GDM1 (cell line): ENCODE data around the gene IPMK.
"Not testable (repeated sequence)": the region's sequence is repeated elsewhere in the genome, so short reads cannot be mapped to it uniquely, and the experiment has no call there.

ENCODE experiments used
- DNase-seq: peaks from one replicate; lab custom pipeline; 2025; lab: John Stamatoyannopoulos, UW

The IPMK gene

DNA sequence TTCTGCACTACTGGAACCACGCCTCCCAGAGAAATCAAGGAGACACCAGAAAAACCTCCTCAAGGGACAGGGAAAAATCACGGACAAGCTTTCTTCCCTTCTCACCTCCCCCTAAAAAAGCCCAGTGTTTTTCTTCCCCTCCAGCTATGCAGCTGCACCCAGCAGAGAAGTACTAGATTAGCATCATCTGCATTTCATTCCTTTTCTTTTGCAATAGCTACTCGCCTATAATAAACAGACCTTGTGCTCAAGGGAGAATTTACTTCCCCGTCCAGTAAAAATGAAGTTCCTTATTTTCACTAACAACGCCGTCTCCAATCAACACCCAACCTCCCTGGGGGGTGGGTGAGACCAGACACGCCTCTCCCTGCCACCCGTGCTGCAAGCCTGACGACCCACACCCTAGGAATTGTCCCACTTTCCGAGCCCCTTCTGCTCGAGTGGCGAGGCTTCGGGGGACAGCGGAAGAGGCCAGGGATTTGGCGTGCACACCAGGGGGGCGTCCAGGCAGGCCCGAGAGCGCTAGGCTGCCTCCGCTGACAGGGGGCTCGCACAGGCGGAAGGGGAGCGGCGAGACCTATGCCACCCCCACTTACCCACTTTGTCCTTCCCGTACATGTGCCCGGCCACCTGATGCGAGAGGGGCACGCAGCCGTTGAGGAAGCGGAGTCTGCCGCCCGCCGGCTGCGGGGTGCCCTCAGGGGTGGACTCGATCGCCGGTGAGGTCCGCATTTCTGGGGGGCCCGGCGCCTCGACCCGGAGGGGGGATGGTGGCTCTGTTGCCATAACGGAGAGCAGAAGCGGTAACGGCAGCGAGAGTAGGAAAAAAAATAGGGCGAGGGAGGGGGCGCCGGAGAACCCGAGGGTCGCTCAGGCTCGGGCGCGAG lies 625 bp downstream of the IPMK start:
- peak; percentile 66 for DNase-seq

- DNase-seq, result no peak
These were observed 1.5 kb downstream of the IPMK start for GRCh38 chr10:58266003-58266825.

GRCh38 chr10:58265249-58265648 lies 2.4 kb downstream of the IPMK start:
- DNase-seq, result no peak

DNA sequence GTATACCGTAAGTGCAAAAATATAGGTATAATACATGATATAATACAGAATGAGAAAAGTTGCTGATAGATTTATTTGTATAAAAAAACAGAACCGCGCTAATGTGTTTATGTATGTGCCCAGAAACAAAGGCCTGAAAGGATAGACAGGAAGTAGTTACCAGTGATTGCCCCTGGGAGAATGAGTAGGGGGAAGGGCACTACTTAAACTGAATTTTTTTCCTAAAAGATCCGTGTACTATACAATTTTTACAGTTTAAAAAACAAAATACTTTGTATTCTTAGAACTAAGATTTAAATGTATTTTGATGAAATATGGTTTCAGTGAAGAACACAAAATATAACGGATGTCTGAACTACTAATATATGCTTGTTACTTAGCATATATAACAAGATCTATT lies 2.9 kb downstream of the IPMK start:
- DNase-seq, result no peak

DNA sequence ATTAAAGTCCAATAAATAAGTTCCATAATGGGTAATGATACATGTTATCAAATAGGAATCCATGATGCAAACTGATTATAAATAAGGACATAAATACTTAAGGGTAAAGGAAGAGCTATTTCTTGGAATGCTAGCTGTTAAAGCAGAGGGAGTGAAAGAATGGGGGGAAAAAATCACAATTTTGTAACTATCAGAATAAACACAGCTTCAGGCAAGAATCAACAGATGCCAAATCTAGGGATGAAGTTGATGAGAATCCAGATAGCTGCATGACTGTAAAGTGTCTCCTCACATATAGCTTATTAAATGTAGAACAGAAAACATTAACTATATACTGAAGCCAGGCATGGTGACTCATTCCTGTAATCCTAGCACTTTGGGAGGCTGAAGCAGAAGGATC lies 4.9 kb downstream of the IPMK start:
- no peak for DNase-seq

DNA sequence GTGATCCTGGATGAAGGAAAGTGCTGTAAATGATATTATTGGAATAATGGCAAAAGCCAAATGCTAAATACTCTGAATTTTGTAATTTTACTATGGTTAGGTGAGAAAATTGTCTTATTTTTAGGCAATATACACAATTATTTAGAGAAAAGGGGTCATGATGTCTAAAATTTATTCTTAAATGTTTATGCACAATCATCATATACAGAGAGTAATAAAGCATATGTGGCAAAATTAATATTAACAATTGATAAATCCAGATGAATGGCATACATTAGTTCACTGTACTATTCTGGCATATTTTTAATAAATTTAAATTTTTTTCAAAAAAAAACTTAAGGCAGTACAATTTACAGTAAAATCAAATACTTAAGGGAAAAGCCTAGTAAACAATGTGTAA lies 7.4 kb downstream of the IPMK start:
- DNase-seq, result no peak

GRCh38 chr10:58258977-58259692 lies 8.6 kb downstream of the IPMK start:
- no peak for DNase-seq

GRCh38 chr10:58256013-58256780 lies 11.5 kb downstream of the IPMK start:
- not testable (repeated sequence) for DNase-seq

DNA sequence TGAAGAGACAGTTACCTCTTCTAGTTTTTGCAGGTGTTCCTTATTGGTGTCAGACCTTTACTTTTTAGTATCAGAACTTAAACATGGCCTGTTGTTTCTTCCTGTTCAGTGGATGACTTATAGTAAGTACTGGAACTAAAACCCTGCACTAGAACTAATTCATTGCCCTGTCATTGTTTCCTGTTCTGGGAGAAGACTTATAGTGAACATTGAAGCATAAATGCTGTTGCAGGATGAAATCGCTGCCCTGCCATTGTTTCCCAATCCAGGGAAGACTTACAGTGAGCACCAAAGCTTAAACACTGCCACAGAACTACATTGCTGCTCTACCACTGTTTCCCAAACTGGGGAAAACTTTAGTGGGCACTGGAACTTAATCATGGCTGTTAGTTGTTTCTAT lies 13.1 kb downstream of the IPMK start:
- DNase-seq, result no peak

DNA sequence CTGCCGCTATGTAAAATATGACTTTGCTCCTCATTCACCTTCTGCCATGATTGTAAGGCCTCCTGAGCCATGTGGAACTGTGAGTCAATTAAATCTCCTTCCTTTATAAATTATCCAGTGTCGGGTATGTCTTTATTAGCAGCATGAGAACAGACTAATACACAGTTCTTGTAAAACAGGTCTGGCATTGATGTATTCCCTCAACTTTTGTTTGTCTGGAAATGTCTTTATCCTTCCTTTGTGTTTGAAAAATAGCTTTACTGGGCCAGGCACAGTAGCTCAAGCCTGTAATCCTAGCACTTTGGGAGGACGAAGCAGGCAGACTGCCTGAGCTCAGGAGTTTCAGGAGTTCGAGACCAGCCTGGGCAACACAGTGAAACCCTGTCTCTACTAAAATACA lies 14.5 kb downstream of the IPMK start:
- DNase-seq, result no peak

- DNase-seq, result not testable (repeated sequence)
These were observed 23.0 kb downstream of the IPMK start for GRCh38 chr10:58244666-58245065.

- DNase-seq, result not testable (repeated sequence)
These were observed 23.5 kb downstream of the IPMK start for GRCh38 chr10:58244242-58244641.

- DNase-seq, result not testable (repeated sequence)
These were observed 23.9 kb downstream of the IPMK start for GRCh38 chr10:58243801-58244200.

GRCh38 chr10:58243269-58243668 lies 24.4 kb downstream of the IPMK start:
- no peak for DNase-seq

DNA sequence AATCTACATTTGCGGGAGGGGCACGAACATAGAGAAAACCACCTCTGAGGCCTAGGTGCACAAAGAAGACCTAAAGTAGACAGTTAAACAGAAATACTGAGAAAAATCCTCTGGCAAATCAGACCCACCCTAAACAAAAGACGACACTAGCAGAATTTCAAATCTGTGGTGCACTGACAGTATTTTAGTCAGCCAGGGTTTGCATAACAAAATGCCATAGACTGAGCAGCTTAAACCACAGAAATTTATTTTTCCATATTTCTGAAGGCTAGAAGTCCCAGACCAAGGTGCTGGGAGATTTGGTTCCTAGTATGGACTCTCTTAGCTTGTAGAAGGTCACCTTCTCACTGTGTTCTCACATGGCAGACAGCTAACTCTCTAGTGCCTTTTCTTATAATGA lies 26.3 kb downstream of the IPMK start:
- DNase-seq, result no peak

GRCh38 chr10:58240531-58240930 lies 27.2 kb downstream of the IPMK start:
- no peak for DNase-seq

GRCh38 chr10:58239561-58240169 lies 28.0 kb downstream of the IPMK start:
- DNase-seq, result no peak

- no peak for DNase-seq
These were observed 30.5 kb downstream of the IPMK start for GRCh38 chr10:58237014-58237834.

DNA sequence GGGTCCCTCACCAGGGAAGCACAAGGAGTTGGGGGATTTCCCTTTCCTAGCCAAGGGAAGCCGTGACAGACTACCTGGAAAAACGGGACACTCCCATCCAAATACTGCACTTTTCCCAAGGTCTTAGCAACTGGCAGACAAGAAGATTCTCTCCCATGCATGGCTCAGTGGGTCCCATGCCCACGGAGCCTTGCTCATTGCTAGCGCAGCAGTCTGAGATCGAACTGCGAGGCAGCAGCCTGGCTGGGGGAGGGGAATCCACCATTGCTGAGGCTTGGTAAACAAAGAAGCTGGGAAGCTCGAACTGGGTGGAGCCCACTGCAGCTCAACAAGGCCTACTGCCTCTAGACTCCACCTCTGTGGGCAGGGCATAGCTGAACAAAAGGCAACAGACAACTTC lies 37.8 kb downstream of the IPMK start:
- DNase-seq, result not testable (repeated sequence)

GRCh38 chr10:58225654-58226053 lies 42.0 kb downstream of the IPMK start:
- no peak for DNase-seq
